H1 (cell line): ENCODE data around the gene MPC1. TPM values are rescaled to one million over a fixed set of nuclear protein-coding genes. Genes with fewer than 3 reads are reported as not detected.

Experiments
- CHD7 ChIP-seq: fragments of 300-600 bp; sonication (generic); IDR thresholded peaks from 2 replicates; pipeline ENCODE4 v1.7.1; 2012; ENCODE audit warnings: low read length, moderate library complexity, mild to moderate bottlenecking, inconsistent platforms; ENCODE audit not compliant: insufficient replicate concordance
- MAX ChIP-seq: IDR thresholded peaks from 2 replicates; pipeline ENCODE4 v1.6.1; 2012; ENCODE audit warnings: inconsistent platforms
- RXRA ChIP-seq: IDR thresholded peaks from 2 replicates; pipeline ENCODE4 v1.6.1; 2011; ENCODE audit warnings: low read depth, mild to moderate bottlenecking, low read length, moderate library complexity; ENCODE audit not compliant: insufficient read depth
- polyA plus RNA-seq, 7 experiments: library from polyadenylated mRNA; depleted of rRNA in 3 of 7; stranded (reverse) in 5 of 7; unstranded in 2 of 7; fragments of >200 nt in 5 of 7; fragments of 200-250 nt in 2 of 7; gene quantifications; 1 replicate in 5 of 7; 2 replicates in 1 of 7; 4 replicates in 1 of 7; pipeline versions ENCODE4 v1.2.1 to v1.2.3, GENCODE V29; 2011 to 2013; ENCODE audit warnings: missing spikeins in 2 of 7, mixed read lengths in 2 of 7
- total RNA-seq: library from RNA; stranded (reverse); fragmentation: NEBNext Ultra II Directional; extraction: Animal tissue kit (Norgen Biotek cat#: 25700); gene quantifications from 2 replicates; pipeline ENCODE4 v1.2.1, GENCODE V29; 2021

Gene MPC1
- total and polyA plus RNA-seq, 2 of the 8 experiments (the other 6 are each of a cell fraction or from before 2014, with no cell fraction given): 10.2 to 12.6 TPM

GRCh38 chr6:166375013-166375412 lies 7.7 kb downstream of the MPC1 start (continued):
- TF ChIP-seq CHD7 (no peak), RXRA (no peak), MAX (no peak)
